ENCODE data around the gene KDM3B.

DNA sequence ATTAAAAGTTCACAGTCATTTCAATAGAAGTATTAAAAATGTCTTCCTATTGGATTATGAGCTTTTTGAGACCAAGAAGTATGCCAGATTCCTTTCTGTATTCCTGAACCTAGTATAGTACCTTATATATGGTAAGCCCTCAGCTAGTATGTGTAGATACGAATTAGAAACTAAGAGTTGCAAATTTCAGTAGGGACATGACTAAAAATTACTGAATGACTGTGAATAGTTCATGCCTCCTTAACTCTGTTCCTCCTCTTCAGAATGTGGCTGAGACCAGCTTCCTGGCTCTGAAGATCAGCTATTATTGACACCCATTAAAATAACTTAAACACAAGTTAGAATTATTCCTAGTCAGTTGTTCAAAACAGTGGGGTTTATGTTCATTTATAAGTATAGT lies 19.7 kb downstream of the KDM3B start:
- TF ChIP-seq, protein P1, sequence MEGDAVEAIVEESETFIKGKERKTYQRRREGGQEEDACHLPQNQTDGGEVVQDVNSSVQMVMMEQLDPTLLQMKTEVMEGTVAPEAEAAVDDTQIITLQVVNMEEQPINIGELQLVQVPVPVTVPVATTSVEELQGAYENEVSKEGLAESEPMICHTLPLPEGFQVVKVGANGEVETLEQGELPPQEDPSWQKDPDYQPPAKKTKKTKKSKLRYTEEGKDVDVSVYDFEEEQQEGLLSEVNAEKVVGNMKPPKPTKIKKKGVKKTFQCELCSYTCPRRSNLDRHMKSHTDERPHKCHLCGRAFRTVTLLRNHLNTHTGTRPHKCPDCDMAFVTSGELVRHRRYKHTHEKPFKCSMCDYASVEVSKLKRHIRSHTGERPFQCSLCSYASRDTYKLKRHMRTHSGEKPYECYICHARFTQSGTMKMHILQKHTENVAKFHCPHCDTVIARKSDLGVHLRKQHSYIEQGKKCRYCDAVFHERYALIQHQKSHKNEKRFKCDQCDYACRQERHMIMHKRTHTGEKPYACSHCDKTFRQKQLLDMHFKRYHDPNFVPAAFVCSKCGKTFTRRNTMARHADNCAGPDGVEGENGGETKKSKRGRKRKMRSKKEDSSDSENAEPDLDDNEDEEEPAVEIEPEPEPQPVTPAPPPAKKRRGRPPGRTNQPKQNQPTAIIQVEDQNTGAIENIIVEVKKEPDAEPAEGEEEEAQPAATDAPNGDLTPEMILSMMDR (conservative IDR thresholded peaks at IDR 0.05; ENCODE audit: low read length): no peak
- no peak for TF ChIP-seq EZH2phosphoT487 (IDR thresholded peaks at IDR 0.05; ENCODE audit: borderline replicate concordance)
